DND-41 (cell line): ENCODE results near the gene SRP14.

Source experiments
- ATAC-seq: fragments of 200-7000 bp; cut with Tn5 transposase; 3 replicates; pipeline ENCODE4 v1.9.1; 2021; ENCODE audit warnings: low read depth; ENCODE audit not compliant: insufficient read depth
- DNase-seq: peaks from one replicate; pipeline ENCODE4 v3.0.0-alpha.2; 2020
- H2AFZ ChIP-seq: 2 replicates; pipeline ENCODE4 v1.6.0; 2012; ENCODE audit warnings: low read depth, low read length
- H3K27ac ChIP-seq: 2 replicates; pipeline ENCODE4 v1.5.1; 2012; ENCODE audit warnings: low read length, inconsistent platforms
- H3K27me3 ChIP-seq: fragments of 200-600 bp; sonication (generic); 2 replicates; pipeline ENCODE4 v1.6.0; 2012; ENCODE audit warnings: low read length, mild to moderate bottlenecking, inconsistent platforms; ENCODE audit not compliant: insufficient read depth, poor library complexity
- H3K36me3 ChIP-seq: 2 replicates; pipeline ENCODE4 v1.5.1; 2012; ENCODE audit warnings: low read length, inconsistent platforms; ENCODE audit not compliant: insufficient read depth
- H3K4me1 ChIP-seq: 2 replicates; pipeline ENCODE4 v1.5.1; 2012; ENCODE audit warnings: mild to moderate bottlenecking, low read length; ENCODE audit not compliant: insufficient read depth
- H3K4me2 ChIP-seq: 2 replicates; pipeline ENCODE4 v1.6.0; 2012; ENCODE audit warnings: mild to moderate bottlenecking, moderate library complexity, low read length, inconsistent platforms; ENCODE audit not compliant: insufficient read depth
- H3K4me3 ChIP-seq, 2 experiments: fragments of 200-600 bp in 1 of 2; shearing (Covaris generic) in 1 of 2; 2 replicates each; pipeline ENCODE4 v1.5.1; 2012 to 2016; ENCODE audit warnings: inconsistent platforms in 2 of 2, low read length in 2 of 2, mild to moderate bottlenecking in 2 of 2, low read depth in 1 of 2, moderate library complexity in 1 of 2
- H3K79me2 ChIP-seq: 2 replicates; pipeline ENCODE4 v1.6.0; 2012; ENCODE audit warnings: low read length, inconsistent platforms; ENCODE audit not compliant: insufficient read depth
- H3K9ac ChIP-seq: 2 replicates; pipeline ENCODE4 v1.6.0; 2012; ENCODE audit warnings: low read depth, mild to moderate bottlenecking, inconsistent platforms, low read length, moderate library complexity
- H3K9me3 ChIP-seq: 2 replicates; pipeline ENCODE4 v1.5.1; 2012; ENCODE audit warnings: low read length, moderate library complexity, mild to moderate bottlenecking, inconsistent platforms; ENCODE audit not compliant: insufficient read depth, severe bottlenecking
- H4K20me1 ChIP-seq: 2 replicates; pipeline ENCODE4 v1.6.0; 2012; ENCODE audit warnings: low read length; ENCODE audit not compliant: insufficient read depth
- CTCF ChIP-seq: IDR thresholded peaks from 2 replicates; pipeline ENCODE4 v1.5.1; 2012; ENCODE audit warnings: borderline replicate concordance, low read length, moderate library complexity, mild to moderate bottlenecking; ENCODE audit not compliant: poor library complexity, severe bottlenecking; ENCODE audit errors: extremely low read depth
- EZH2 ChIP-seq: IDR thresholded peaks from 3 replicates; pipeline ENCODE4 v1.6.1; 2012; ENCODE audit warnings: borderline replicate concordance, low read depth, mild to moderate bottlenecking, moderate library complexity, low read length, inconsistent platforms; ENCODE audit not compliant: severe bottlenecking

Gene SRP14

GRCh38 chr15:40081691-40082194 lies 42.8 kb upstream of the SRP14 start:
- ATAC-seq (peak; percentile 74), DNase-seq (peak; percentile 31)
- no peaks in the 10 kb centered on the region for H3K9me3 ChIP-seq
- H2AFZ ChIP-seq = no peak overlapping the region; the same call in 1 of the 2 replicates
- H3K27ac ChIP-seq = no peak overlapping the region
- no peak overlapping the region for H3K4me2 ChIP-seq
- no peaks in the 10 kb centered on the region for H3K36me3 ChIP-seq
- no peaks in the 10 kb centered on the region for H3K4me1 ChIP-seq
- no peaks in the 10 kb centered on the region for H3K79me2 ChIP-seq
- no peak overlapping the region for H3K9ac ChIP-seq
- H3K4me3 ChIP-seq = no peak overlapping the region
- H3K27me3 ChIP-seq = no peaks in the 10 kb centered on the region
- TF ChIP-seq CTCF (no peak), EZH2 (no peak)
- no peaks in the 10 kb centered on the region for H4K20me1 ChIP-seq

GRCh38 chr15:40080847-40081246 lies 41.9 kb upstream of the SRP14 start:
- DNase-seq (no peak), ATAC-seq (no peak)
- Histone ChIP-seq H4K20me1 (no peaks in the 10 kb centered on the region), H3K27ac (no peak overlapping the region), H3K4me1 (no peaks in the 10 kb centered on the region), H3K9ac (no peak overlapping the region), H3K79me2 (no peaks in the 10 kb centered on the region), H3K9me3 (no peaks in the 10 kb centered on the region), H2AFZ (no peak overlapping the region), H3K36me3 (no peaks in the 10 kb centered on the region), H3K27me3 (no peaks in the 10 kb centered on the region), H3K4me2 (no peak overlapping the region), H3K4me3 (no peak overlapping the region)
- TF ChIP-seq EZH2 = no peak
- TF ChIP-seq CTCF = no peak

- ATAC-seq (no peak), DNase-seq (no peak)
- H3K4me2 ChIP-seq = no peak overlapping the region
- no peaks in the 10 kb centered on the region for H3K79me2 ChIP-seq
- H2AFZ ChIP-seq = no peak overlapping the region
- H3K4me1 ChIP-seq = no peaks in the 10 kb centered on the region
- no peak for TF ChIP-seq CTCF
- TF ChIP-seq EZH2 = no peak
- no peak overlapping the region for H3K9ac ChIP-seq
- no peak overlapping the region for H3K27ac ChIP-seq
- no peaks in the 10 kb centered on the region for H4K20me1 ChIP-seq
- H3K9me3 ChIP-seq = no peaks in the 10 kb centered on the region
- H3K36me3 ChIP-seq = no peaks in the 10 kb centered on the region
- no peaks in the 10 kb centered on the region for H3K27me3 ChIP-seq
- H3K4me3 ChIP-seq = no peak overlapping the region
Observed at GRCh38 chr15:40080104-40080503, 41.1 kb upstream of the SRP14 start.

- no peak overlapping the region for H3K4me3 ChIP-seq
- no peak for DNase-seq
- TF ChIP-seq CTCF (no peak), EZH2 (no peak)
Observed at GRCh38 chr15:40079456-40079855, 40.5 kb upstream of the SRP14 start.

More at GRCh38 chr15:40079456-40079855, 40.5 kb upstream of the SRP14 start:
- Histone ChIP-seq H3K9me3 (no peaks in the 10 kb centered on the region), H3K27me3 (no peaks in the 10 kb centered on the region), H3K4me2 (no peak overlapping the region), H3K4me1 (no peaks in the 10 kb centered on the region), H3K27ac (no peak overlapping the region), H3K36me3 (no peaks in the 10 kb centered on the region), H3K79me2 (no peaks in the 10 kb centered on the region), H4K20me1 (no peaks in the 10 kb centered on the region), H3K9ac (no peak overlapping the region), H2AFZ (no peak overlapping the region)
- no peak for ATAC-seq
